ENCODE results near the gene LMO3.

The LMO3 gene

DNA sequence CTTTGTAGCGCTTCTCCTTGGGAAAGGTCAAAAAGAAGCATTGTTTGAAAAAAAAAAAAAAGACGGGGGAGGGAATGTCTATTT lies at the start of gene LMO3:
TSS of gene LMO3 (minus strand) at position 46 of the 84 bp plus-strand sequence. CDS start 5,302 bp downstream, outside the sequence.
- H3K36me3 ChIP-seq: no peaks in the 10 kb centered on the region
- no peak within 1 kb of the TSS for H3K27ac ChIP-seq
- no peaks in the 10 kb centered on the region for H3K4me1 ChIP-seq (ENCODE audit: control insufficient read depth in 1 of 2, insufficient read depth in 1 of 2, low read depth in 1 of 2, low read length in 1 of 2)
- no peak within 1 kb of the TSS for H3K4me3 ChIP-seq (ENCODE audit: low read depth in 1 of 2, low read length in 1 of 2)
- TF ChIP-seq, protein P1, sequence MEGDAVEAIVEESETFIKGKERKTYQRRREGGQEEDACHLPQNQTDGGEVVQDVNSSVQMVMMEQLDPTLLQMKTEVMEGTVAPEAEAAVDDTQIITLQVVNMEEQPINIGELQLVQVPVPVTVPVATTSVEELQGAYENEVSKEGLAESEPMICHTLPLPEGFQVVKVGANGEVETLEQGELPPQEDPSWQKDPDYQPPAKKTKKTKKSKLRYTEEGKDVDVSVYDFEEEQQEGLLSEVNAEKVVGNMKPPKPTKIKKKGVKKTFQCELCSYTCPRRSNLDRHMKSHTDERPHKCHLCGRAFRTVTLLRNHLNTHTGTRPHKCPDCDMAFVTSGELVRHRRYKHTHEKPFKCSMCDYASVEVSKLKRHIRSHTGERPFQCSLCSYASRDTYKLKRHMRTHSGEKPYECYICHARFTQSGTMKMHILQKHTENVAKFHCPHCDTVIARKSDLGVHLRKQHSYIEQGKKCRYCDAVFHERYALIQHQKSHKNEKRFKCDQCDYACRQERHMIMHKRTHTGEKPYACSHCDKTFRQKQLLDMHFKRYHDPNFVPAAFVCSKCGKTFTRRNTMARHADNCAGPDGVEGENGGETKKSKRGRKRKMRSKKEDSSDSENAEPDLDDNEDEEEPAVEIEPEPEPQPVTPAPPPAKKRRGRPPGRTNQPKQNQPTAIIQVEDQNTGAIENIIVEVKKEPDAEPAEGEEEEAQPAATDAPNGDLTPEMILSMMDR (IDR thresholded peaks at IDR 0.05): no peak
- peaks cover 86% of the 10 kb centered on the region for H3K27me3 ChIP-seq
- H3K9me3 ChIP-seq: no peaks in the 10 kb centered on the region

DNA sequence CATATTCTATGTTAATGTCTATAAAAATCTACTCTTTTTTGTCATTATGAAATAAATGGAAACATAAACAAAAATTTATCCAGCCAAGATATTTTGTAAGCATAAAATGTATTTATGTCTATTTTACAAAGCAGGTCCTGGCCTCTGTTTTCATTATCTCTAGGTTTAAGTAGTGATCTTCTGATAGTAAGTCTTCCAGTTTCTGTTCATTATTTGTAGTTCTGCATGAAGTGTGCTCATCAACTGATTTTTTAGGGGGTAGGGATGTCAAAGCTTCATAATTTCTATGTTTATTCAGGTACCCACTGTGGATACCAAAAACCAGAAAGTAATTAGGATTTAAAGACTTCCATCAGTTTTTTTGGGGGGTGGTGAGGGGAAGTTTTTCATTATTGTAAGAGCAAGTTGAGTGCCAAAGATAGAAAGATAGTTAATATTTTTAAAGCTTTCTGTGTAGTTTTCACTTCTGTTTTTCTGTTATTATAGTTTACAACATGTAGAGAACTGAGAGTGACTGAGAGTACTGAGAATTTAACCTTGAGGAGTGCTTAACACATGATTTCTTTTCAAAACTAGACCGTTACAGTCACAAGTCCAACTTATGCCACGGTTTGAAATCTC lies 30.6 kb upstream of the LMO3 start:
- Histone ChIP-seq H3K36me3 (no peaks in the 10 kb centered on the region), H3K9me3 (no peaks in the 10 kb centered on the region), H3K4me3 (ENCODE audit: low read depth in 1 of 2, low read length in 1 of 2) (no peak overlapping the region), H3K27ac (no peak overlapping the region), H3K27me3 (no peaks in the 10 kb centered on the region), H3K4me1 (ENCODE audit: control insufficient read depth in 1 of 2, insufficient read depth in 1 of 2, low read depth in 1 of 2, low read length in 1 of 2) (no peaks in the 10 kb centered on the region)
- TF ChIP-seq, protein P1 (IDR thresholded peaks at IDR 0.05): no peak

DNA sequence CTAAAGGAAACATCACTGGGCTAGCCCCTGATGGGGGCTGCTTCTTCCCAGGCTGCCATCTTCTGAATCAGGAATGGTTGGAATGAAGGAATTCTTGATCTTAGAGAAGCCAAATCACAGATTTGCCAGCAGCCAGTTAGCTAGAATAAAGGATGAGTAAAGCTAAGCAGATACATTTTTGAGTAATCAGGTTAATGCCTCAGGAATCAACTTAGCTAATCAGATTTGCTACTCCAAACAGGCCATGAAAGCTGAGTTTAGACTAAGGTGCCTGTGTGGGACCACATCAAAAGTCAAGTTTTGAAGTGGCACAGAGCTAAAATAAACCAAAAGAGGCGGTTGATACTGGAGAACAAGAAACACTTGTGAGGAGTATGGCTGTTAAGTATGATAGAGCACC lies 28.8 kb upstream of the LMO3 start:
- no peaks in the 10 kb centered on the region for H3K4me1 ChIP-seq (ENCODE audit: control insufficient read depth in 1 of 2, insufficient read depth in 1 of 2, low read depth in 1 of 2, low read length in 1 of 2)
- no peaks in the 10 kb centered on the region for H3K9me3 ChIP-seq
- no peaks in the 10 kb centered on the region for H3K36me3 ChIP-seq
- no peaks in the 10 kb centered on the region for H3K27me3 ChIP-seq
- no peak overlapping the region for H3K4me3 ChIP-seq (ENCODE audit: low read depth in 1 of 2, low read length in 1 of 2)
- TF ChIP-seq, protein P1 (IDR thresholded peaks at IDR 0.05): no peak
- H3K27ac ChIP-seq: no peak overlapping the region

DNA sequence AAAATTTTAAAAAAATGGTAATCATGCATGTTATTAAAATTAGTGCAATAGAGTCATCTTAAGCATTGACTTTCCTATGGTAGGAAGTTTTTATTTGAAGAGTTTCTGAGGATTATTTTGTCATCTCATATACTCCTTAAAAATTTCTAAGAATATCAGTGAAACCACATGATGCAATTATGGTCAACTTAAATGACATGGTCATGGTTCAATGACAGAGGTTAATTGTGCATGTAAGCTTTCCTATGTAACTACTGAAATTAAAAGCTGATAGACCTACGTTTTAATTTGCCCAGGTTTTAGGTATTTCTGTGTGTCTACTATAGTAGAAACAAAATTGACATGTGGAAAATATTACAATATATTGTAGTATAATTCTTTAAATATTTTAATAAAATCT lies 21.0 kb upstream of the LMO3 start:
- TF ChIP-seq, protein P1 (IDR thresholded peaks at IDR 0.05): no peak
- no peaks in the 10 kb centered on the region for H3K4me1 ChIP-seq (ENCODE audit: control insufficient read depth in 1 of 2, insufficient read depth in 1 of 2, low read depth in 1 of 2, low read length in 1 of 2)
- no peak overlapping the region for H3K4me3 ChIP-seq (ENCODE audit: low read depth in 1 of 2, low read length in 1 of 2)
- no peaks in the 10 kb centered on the region for H3K36me3 ChIP-seq
- no peaks in the 10 kb centered on the region for H3K27me3 ChIP-seq
- no peaks in the 10 kb centered on the region for H3K9me3 ChIP-seq
- no peak overlapping the region for H3K27ac ChIP-seq

DNA sequence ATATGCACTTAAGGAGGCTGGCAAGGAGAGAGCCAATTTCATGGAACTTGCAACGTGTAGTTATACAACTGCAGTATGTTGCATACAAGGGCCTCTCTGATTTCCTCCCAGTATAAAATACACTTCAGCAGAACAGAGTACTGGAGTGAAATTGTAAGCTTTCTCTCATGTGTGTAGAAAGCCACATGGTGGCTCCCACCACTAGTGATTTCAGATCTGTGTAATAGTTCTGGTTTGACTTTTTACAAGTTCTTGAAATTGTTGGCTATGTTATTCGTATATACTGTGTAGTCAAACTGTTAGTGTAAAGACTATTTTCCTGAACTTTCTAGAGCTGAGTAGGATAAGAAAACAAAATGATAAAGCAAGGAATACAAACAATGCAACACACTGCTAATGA lies 16.4 kb upstream of the LMO3 start:
- TF ChIP-seq, protein P1 (IDR thresholded peaks at IDR 0.05): no peak
- no peaks in the 10 kb centered on the region for H3K4me1 ChIP-seq (ENCODE audit: control insufficient read depth in 1 of 2, insufficient read depth in 1 of 2, low read depth in 1 of 2, low read length in 1 of 2)
- H3K27me3 ChIP-seq: no peaks in the 10 kb centered on the region
- no peak overlapping the region for H3K4me3 ChIP-seq (ENCODE audit: low read depth in 1 of 2, low read length in 1 of 2)
- H3K36me3 ChIP-seq: no peaks in the 10 kb centered on the region
- H3K27ac ChIP-seq: no peak overlapping the region
- H3K9me3 ChIP-seq: no peaks in the 10 kb centered on the region

DNA sequence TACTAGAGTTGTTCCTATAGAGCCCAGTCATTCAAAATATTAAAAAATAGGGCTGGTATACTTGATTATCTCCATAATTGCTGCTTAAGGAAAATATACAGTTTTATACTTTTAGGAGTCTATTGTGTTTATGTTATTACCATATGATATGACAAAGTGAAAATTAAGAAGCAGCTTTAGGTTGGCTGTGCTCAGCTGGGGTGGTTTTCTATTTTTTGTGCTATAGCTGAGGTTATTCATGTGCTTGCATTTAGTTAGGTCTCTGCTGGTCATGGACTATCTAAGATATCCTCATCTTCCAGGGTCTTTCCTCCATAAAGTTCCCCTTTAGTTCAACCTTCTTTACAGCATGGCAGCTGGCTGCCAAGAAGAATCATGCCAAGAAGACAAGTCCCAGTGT lies 13.6 kb upstream of the LMO3 start:
- no peaks in the 10 kb centered on the region for H3K27me3 ChIP-seq
- H3K4me3 ChIP-seq (ENCODE audit: low read depth in 1 of 2, low read length in 1 of 2): no peak overlapping the region
- TF ChIP-seq, protein P1 (IDR thresholded peaks at IDR 0.05): no peak
- no peaks in the 10 kb centered on the region for H3K4me1 ChIP-seq (ENCODE audit: control insufficient read depth in 1 of 2, insufficient read depth in 1 of 2, low read depth in 1 of 2, low read length in 1 of 2)
- H3K27ac ChIP-seq: no peak overlapping the region
- no peaks in the 10 kb centered on the region for H3K36me3 ChIP-seq
- no peaks in the 10 kb centered on the region for H3K9me3 ChIP-seq

All from neutrophil (primary cell).